ENCODE results near the gene SIRT2. TPM values are rescaled to one million over a fixed set of nuclear protein-coding genes. Genes with fewer than 3 reads are reported as not detected.

Gene SIRT2
- total RNA-seq, 1 donor from 2014 or later, result 41.3 TPM

DNA sequence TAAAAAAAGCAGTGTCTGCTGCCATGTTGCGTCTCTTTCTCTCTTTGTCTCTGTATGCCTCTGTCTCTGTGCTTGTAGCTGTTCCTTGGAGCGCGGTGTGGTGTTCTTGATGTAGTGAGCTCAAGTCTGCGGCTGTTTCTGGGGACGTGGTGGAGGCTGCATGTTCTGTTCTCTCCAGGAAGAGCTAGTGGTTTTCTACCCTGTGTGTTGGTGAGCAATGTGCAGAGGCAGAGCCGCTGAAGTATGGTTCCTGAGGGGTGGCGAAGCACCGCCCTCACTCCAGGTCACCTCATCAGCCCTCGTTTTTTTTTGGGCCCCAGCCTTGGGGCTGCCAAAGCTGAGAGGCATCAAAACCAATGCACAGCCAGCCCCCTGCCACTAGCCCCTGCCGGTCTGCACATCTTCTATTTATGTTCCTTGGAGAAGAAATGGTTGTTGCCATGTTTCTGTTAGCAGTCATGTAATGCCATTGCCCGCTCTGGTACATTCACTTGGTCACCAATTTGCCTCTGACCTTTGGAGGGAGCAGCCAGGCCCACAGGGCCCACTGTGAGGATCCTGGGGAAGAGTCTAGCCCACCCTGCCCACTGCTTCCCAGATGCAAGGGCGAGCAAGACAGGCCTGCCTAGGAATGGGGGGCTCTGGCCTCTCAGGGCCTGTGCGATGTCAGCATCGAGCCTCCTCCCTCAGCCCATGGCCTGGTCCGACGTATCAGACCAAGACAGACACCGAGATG is 56.8 kb downstream of the SIRT2 start:
- Histone ChIP-seq H3K36me3 (ENCODE audit: control insufficient read depth, insufficient read depth, low read length) (peaks cover 59% of the 10 kb centered on the region), H3K27me3 (ENCODE audit: control insufficient read depth, insufficient read depth, low read length) (no peaks in the 10 kb centered on the region), H3K4me3 (ENCODE audit: low read depth, low read length) (no peak overlapping the region)
- TF ChIP-seq, protein P1, sequence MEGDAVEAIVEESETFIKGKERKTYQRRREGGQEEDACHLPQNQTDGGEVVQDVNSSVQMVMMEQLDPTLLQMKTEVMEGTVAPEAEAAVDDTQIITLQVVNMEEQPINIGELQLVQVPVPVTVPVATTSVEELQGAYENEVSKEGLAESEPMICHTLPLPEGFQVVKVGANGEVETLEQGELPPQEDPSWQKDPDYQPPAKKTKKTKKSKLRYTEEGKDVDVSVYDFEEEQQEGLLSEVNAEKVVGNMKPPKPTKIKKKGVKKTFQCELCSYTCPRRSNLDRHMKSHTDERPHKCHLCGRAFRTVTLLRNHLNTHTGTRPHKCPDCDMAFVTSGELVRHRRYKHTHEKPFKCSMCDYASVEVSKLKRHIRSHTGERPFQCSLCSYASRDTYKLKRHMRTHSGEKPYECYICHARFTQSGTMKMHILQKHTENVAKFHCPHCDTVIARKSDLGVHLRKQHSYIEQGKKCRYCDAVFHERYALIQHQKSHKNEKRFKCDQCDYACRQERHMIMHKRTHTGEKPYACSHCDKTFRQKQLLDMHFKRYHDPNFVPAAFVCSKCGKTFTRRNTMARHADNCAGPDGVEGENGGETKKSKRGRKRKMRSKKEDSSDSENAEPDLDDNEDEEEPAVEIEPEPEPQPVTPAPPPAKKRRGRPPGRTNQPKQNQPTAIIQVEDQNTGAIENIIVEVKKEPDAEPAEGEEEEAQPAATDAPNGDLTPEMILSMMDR (IDR thresholded peaks at IDR 0.05; ENCODE audit: insufficient read depth, low read length, severe bottlenecking), result no peak
- FAIRE-seq (no peak), DNase-seq (ENCODE audit: low read depth) (no peak)

DNA sequence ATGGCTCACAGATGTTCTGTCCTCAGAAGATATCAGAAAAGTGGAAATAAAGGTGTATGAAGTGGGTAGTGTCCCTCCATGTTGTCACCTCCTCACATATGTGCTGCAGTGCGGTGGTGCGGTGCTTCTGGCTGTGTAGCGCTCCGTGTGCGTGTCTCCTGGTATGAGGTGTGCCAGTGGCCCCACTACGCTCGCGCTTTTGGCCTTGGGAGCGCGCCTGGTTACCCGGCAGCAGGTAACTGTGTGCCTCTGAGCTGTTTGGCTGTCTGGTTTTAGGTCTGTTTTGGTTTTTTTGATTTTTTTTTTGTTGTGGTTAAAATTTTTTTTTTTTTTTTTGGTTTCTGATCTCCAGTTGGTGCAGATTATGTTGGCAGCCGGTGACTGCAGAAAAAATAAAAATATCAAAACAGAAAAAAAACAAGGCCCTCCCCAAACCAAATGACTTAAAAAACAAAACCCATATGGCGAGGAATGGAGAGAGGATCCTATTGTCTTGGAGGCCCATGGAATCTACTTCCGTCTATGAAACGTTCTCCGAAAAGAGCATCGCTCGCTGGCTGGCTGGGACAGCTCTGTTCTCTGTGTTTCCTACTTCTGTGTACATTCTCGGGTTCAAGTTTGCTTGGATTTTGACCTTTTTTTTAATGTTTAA is 57.5 kb downstream of the SIRT2 start:
- TF ChIP-seq, protein P1 (IDR thresholded peaks at IDR 0.05; ENCODE audit: insufficient read depth, low read length, severe bottlenecking), result no peak
- Histone ChIP-seq H3K36me3 (ENCODE audit: control insufficient read depth, insufficient read depth, low read length) (peaks cover 56% of the 10 kb centered on the region), H3K4me3 (ENCODE audit: low read depth, low read length) (no peak overlapping the region), H3K27me3 (ENCODE audit: control insufficient read depth, insufficient read depth, low read length) (no peaks in the 10 kb centered on the region)
- no peak for FAIRE-seq
- no peak for DNase-seq (ENCODE audit: low read depth)

DNA sequence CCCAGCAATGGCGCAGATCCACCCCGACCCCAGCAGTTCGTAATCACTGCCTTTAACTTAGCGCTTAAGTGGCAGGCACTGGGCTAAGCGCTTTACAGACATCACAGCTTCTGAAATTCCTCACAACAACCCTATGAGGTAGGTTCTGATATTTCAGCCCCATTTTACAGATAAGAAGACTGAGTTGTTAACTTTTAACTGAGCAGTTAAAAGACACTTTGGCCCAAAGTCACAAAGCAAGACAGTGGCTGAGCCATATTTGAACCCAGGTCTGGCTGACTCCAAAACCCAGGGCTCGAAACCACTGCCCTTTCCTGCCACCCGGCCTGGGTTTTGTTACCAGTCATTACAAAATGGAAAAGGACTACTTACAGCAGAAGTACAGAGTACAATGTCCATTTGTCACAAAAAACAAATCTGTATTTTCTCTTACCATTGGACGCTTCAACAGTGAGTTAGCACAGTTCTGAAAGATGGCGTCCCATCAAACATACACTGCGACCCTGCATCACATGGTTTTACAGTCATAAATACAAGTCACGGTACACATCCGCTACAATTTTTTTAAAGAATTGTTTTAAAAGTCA is 58.1 kb downstream of the SIRT2 start:
- FAIRE-seq, result no peak
- DNase-seq (ENCODE audit: low read depth), result no peak
- no peak overlapping the region for H3K4me3 ChIP-seq (ENCODE audit: low read depth, low read length)
- H3K27me3 ChIP-seq (ENCODE audit: control insufficient read depth, insufficient read depth, low read length), result no peaks in the 10 kb centered on the region
- H3K36me3 ChIP-seq (ENCODE audit: control insufficient read depth, insufficient read depth, low read length), result peaks cover 54% of the 10 kb centered on the region
- TF ChIP-seq, protein P1 (IDR thresholded peaks at IDR 0.05; ENCODE audit: insufficient read depth, low read length, severe bottlenecking), result no peak

DNA sequence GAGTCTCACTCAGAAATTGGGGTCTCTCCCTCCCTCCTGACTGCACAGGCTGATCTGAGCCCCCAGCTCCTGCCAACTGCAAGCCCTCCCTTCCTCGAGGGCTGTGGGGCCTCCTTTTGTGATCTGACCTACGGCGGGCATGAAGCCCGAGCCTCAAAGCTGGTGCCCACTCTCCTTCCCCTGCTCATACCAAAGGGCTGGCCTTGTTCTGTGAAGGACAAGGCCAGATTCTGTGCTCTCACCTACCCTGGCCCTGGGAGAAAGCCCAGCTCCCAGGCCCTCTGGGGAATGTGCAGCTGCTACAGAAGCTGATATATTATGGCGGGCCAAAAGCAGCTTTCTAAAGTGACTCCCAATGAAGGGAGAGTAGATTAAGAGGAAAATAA is 58.8 kb downstream of the SIRT2 start:
- H3K27me3 ChIP-seq (ENCODE audit: control insufficient read depth, insufficient read depth, low read length), result no peaks in the 10 kb centered on the region
- FAIRE-seq, result no peak
- TF ChIP-seq, protein P1 (IDR thresholded peaks at IDR 0.05; ENCODE audit: insufficient read depth, low read length, severe bottlenecking), result no peak
- H3K4me3 ChIP-seq (ENCODE audit: low read depth, low read length), result no peak overlapping the region
- no peak for DNase-seq (ENCODE audit: low read depth)
- H3K36me3 ChIP-seq (ENCODE audit: control insufficient read depth, insufficient read depth, low read length), result peaks cover 50% of the 10 kb centered on the region

DNA sequence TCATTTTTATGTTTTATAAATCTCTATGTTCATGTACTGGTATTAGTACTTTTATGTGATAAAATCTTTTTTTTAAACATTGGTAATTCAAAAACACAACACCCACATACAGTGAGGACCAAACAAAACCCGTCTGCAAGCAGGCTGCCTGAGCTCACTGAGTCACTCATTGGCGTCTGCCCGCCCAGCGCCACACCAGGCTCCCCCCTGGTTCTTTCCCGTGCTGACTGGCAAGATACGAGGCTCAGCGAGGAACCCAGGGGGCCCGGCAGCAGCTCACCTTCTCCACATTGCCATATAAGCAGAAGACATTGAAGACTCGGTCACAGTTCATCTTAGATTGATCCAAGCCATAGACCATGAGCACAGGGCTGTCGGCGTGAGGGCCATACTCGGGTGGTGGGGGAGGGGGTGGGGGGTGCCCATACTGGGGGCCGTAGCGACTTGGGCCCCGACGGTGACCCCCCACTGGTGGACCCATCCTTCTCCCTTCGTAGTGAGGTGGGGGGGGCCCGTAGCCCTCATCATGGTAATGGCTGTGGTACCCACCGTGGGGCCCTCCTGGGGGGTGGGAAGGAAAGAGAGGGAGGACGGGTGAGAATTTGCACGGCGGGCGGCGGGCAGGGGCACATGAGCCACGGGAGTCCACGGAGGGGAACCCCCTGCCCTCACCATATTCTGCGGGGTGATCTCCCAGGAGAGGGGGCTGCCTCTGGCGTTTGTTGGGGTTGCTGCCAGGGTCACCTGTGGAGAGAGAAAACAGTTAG is 59.4 kb downstream of the SIRT2 start:
- FAIRE-seq (no peak), DNase-seq (ENCODE audit: low read depth) (peak; percentile 35)
- H3K36me3 ChIP-seq (ENCODE audit: control insufficient read depth, insufficient read depth, low read length), result peaks cover 47% of the 10 kb centered on the region
- H3K27me3 ChIP-seq (ENCODE audit: control insufficient read depth, insufficient read depth, low read length), result no peaks in the 10 kb centered on the region
- no peak overlapping the region for H3K4me3 ChIP-seq (ENCODE audit: low read depth, low read length)
- TF ChIP-seq, protein P1 (IDR thresholded peaks at IDR 0.05; ENCODE audit: insufficient read depth, low read length, severe bottlenecking), result no peak

Measured in bronchial epithelial cell (primary cell).